HG03039 (cell line): ENCODE results near the gene CPD.

Experiments
- ATAC-seq: cut with Tn5 transposase; IDR thresholded peaks from one replicate; pipeline ENCODE4 v1.9.1; 2021; ENCODE audit warnings: mild to moderate bottlenecking, moderate library complexity; ENCODE audit not compliant: unreplicated experiment

The CPD gene

GRCh38 chr17:30483159-30483558 lies 104.4 kb downstream of the CPD start:
- no peak for ATAC-seq

GRCh38 chr17:30493780-30494179 lies 115.1 kb downstream of the CPD start:
- no peak for ATAC-seq

GRCh38 chr17:30495586-30495985 lies 116.9 kb downstream of the CPD start:
- ATAC-seq = no peak

- ATAC-seq = no peak
Measured at GRCh38 chr17:30503558-30503957, 124.8 kb downstream of the CPD start.

- ATAC-seq = no peak
Measured at GRCh38 chr17:30505868-30506417, 127.2 kb downstream of the CPD start.

- no peak for ATAC-seq
Measured at GRCh38 chr17:30506481-30506880, 127.8 kb downstream of the CPD start.

GRCh38 chr17:30513346-30513745 lies 134.6 kb downstream of the CPD start:
- ATAC-seq = no peak

- no peak for ATAC-seq
Measured at GRCh38 chr17:30514895-30515596, 136.3 kb downstream of the CPD start.

- ATAC-seq = no peak
Measured at GRCh38 chr17:30517786-30518185, 139.1 kb downstream of the CPD start.

- ATAC-seq = no peak
Measured at GRCh38 chr17:30519166-30519565, 140.4 kb downstream of the CPD start.
